T-cell (primary cell): ENCODE results near the gene RASL10B. TPM values are rescaled to one million over a fixed set of nuclear protein-coding genes. Genes with fewer than 3 reads are reported as not detected.

Experiments used
- ATAC-seq, 4 experiments: fragments of 200-7000 bp in 3 of 4; fragments of 150-1000 bp in 1 of 4; cut with Tn5 transposase; replicated peaks in 1 of 4; 1 replicate in 3 of 4; 2 replicates in 1 of 4; pipeline ENCODE4 v1.10.0; 2021; ENCODE audit warnings: moderate library complexity in 3 of 4, mild to moderate bottlenecking in 2 of 4, moderate number of reproducible peaks in 1 of 4
- CTCF ChIA-PET, 2 donors: fragments of 300-600 bp; sonication (Branson Sonifier 250); formaldehyde crosslinking; loops; one replicate each; lab custom pipeline; 2022; ENCODE audit warnings: antibody characterized with exemption in 2 of 2; lab: Charles Lee
- POLR2A ChIA-PET, 2 donors: fragments of 300-600 bp; sonication (Branson Sonifier 250); formaldehyde crosslinking; loops; one replicate each; lab custom pipeline; 2022; ENCODE audit warnings: antibody characterized with exemption in 2 of 2; lab: Charles Lee
- DNase-seq, 35 experiments: peaks; one replicate each; pipeline versions ENCODE4 v3.0.0 to v3.0.0-alpha.2; 2013 to 2023
- H3K27ac ChIP-seq: one replicate; pipeline ENCODE4 v1.5.1; 2013; ENCODE audit warnings: low read length
- H3K27me3 ChIP-seq, 2 experiments: replicated peaks in 1 of 2; 1 replicate in 1 of 2; 2 replicates in 1 of 2; pipeline versions ENCODE4 v1.6.1 to v1.7.0; 2013; ENCODE audit warnings: low read length in 1 of 2, mixed read lengths in 1 of 2; ENCODE audit not compliant: control insufficient read depth in 2 of 2, insufficient read depth in 2 of 2; ENCODE audit errors: extremely low read depth in 1 of 2
- H3K36me3 ChIP-seq, 2 donors: 1 replicate in 1 of 2; 2 replicates in 1 of 2; pipeline versions ENCODE4 v1.6.1 to v1.7.0; 2013; ENCODE audit warnings: low read length in 1 of 2; ENCODE audit not compliant: control insufficient read depth in 2 of 2, insufficient read depth in 1 of 2; ENCODE audit errors: extremely low read depth in 1 of 2
- H3K4me1 ChIP-seq, 2 experiments: 1 replicate in 1 of 2; 2 replicates in 1 of 2; pipeline versions ENCODE4 v1.6.1 to v1.7.0; 2013; ENCODE audit warnings: low read length in 2 of 2, mixed read lengths in 1 of 2; ENCODE audit not compliant: insufficient read depth in 2 of 2, control insufficient read depth in 1 of 2; ENCODE audit errors: extremely low read depth in 1 of 2
- H3K4me3 ChIP-seq, 2 donors: 1 replicate in 1 of 2; 2 replicates in 1 of 2; pipeline versions ENCODE4 v1.5.1 to v1.7.0; 2013; ENCODE audit warnings: mild to moderate bottlenecking in 2 of 2, low read length in 1 of 2, moderate library complexity in 1 of 2; ENCODE audit not compliant: control insufficient read depth in 1 of 2; ENCODE audit errors: extremely low read depth in 1 of 2
- H3K9me3 ChIP-seq: 2 replicates; pipeline ENCODE4 v1.7.0; 2013
- H3K27ac Mint-ChIP-seq, 2 donors: one replicate each; pipeline ENCODE4 v1.8.0; 2020 to 2021; ENCODE audit warnings: mild to moderate bottlenecking in 2 of 2, mixed read lengths in 2 of 2
- H3K27me3 Mint-ChIP-seq, 2 donors: one replicate each; pipeline ENCODE4 v1.8.0; 2021 to 2022; ENCODE audit warnings: mixed read lengths in 2 of 2
- H3K36me3 Mint-ChIP-seq: one replicate; pipeline ENCODE4 v1.8.0; 2021; ENCODE audit warnings: mixed read lengths
- H3K4me1 Mint-ChIP-seq, 3 donors: one replicate each; pipeline ENCODE4 v1.8.0; 2020 to 2022; ENCODE audit warnings: mixed read lengths in 3 of 3, mild to moderate bottlenecking in 1 of 3
- H3K4me3 Mint-ChIP-seq, 3 donors: one replicate each; pipeline ENCODE4 v1.8.0; 2020 to 2022; ENCODE audit warnings: mild to moderate bottlenecking in 3 of 3, mixed read lengths in 3 of 3, moderate library complexity in 3 of 3
- H3K9me3 Mint-ChIP-seq, 3 donors: one replicate each; pipeline ENCODE4 v1.8.0; 2020 to 2022; ENCODE audit warnings: mixed read lengths in 3 of 3
- WGBS: methylation state at CpG from one replicate; pipeline ENCODE4 v1.1.5; 2013; ENCODE audit warnings: missing lambda C conversion rate; ENCODE audit not compliant: insufficient coverage; 5-methylcytosine and 5-hydroxymethylcytosine counted together
- total RNA-seq, 35 experiments: library from RNA in 6 of 35; stranded (reverse) in 6 of 35; fragments of 120-200 nt in 1 of 35; gene quantifications; one replicate each; pipeline versions ENCODE4 v1.2.1 to v1.2.4 and lab custom pipeline; 2013 to 2026

The RASL10B gene
- total RNA-seq, 5 donors from 2014 or later (not counting 1 experiment from before 2014, with no cell fraction given): 0.38 to 0.56 (median 0.39) TPM

GRCh38 chr17:35769895-35770486 is 38.6 kb downstream of the RASL10B start:
- Mint-ChIP-seq H3K27ac (no peak overlapping the region), H3K36me3 (no peaks in the 10 kb centered on the region), H3K4me1 (peaks cover under 1 to 4% (median 3%) of the 10 kb centered on the region in 3 donors), H3K4me3 (no peak overlapping the region), H3K9me3 (no peaks in the 10 kb centered on the region), H3K27me3 (peaks cover 3 to 13% of the 10 kb centered on the region in 2 donors)
- no peaks in the 10 kb centered on the region for H3K9me3 ChIP-seq
- ATAC-seq (no peak), DNase-seq (no peak)
- H3K27ac ChIP-seq: no peak overlapping the region
- H3K4me1 ChIP-seq: peaks cover 0 to 4% of the 10 kb centered on the region in 2 experiments
- ChIA-PET CTCF (interaction anchor here (0.6 to 1.0 kb wide), 3 partner anchors 23 to 101 kb away, joined by 3 to 6 read pairs (median 3); partner anchors contain the start of gene TAF15 (in 1 of the 2)), POLR2A (no interaction called here)
- 96% methylated on average over 39 of the region's 48 CpGs for WGBS
- H3K36me3 ChIP-seq: no peaks in the 10 kb centered on the region
- peaks cover 0 to 23% of the 10 kb centered on the region in 2 experiments for H3K27me3 ChIP-seq
- no peak overlapping the region for H3K4me3 ChIP-seq

GRCh38 chr17:35773129-35773528 is 41.7 kb downstream of the RASL10B start:
- no peak overlapping the region for H3K27ac ChIP-seq
- ChIA-PET POLR2A (no interaction called here), CTCF (no interaction called here)
- no peak overlapping the region for H3K27ac Mint-ChIP-seq
- H3K27me3 ChIP-seq: peaks cover 0 to 30% of the 10 kb centered on the region in 2 experiments
- H3K9me3 ChIP-seq: no peaks in the 10 kb centered on the region
- H3K9me3 Mint-ChIP-seq: no peaks in the 10 kb centered on the region
- no peaks in the 10 kb centered on the region for H3K36me3 Mint-ChIP-seq
- no peak overlapping the region for H3K4me3 Mint-ChIP-seq
- peaks cover 3 to 9% of the 10 kb centered on the region in 2 donors for H3K27me3 Mint-ChIP-seq
- H3K4me1 ChIP-seq: no peaks in the 10 kb centered on the region
- WGBS: 67% methylated on average over 20 of the region's 20 CpGs
- H3K36me3 ChIP-seq: no peaks in the 10 kb centered on the region
- ATAC-seq (no peak), DNase-seq (no peak)
- no peak overlapping the region for H3K4me3 ChIP-seq
- no peaks in the 10 kb centered on the region for H3K4me1 Mint-ChIP-seq

- H3K36me3 Mint-ChIP-seq: no peaks in the 10 kb centered on the region
- Histone ChIP-seq H3K27ac (no peak overlapping the region), H3K27me3 (peaks cover 0 to 31% of the 10 kb centered on the region in 2 experiments), H3K4me1 (no peaks in the 10 kb centered on the region), H3K9me3 (no peaks in the 10 kb centered on the region), H3K36me3 (no peaks in the 10 kb centered on the region), H3K4me3 (no peak overlapping the region)
- H3K4me1 Mint-ChIP-seq: no peaks in the 10 kb centered on the region
- CTCF ChIA-PET: interaction anchor here in 1 of 2 donors (0.6 kb wide), 1 partner anchor 184 kb away, joined by 9 read pairs; no protein-coding TSS in a partner anchor
- no peak for ATAC-seq
- no peaks in the 10 kb centered on the region for H3K9me3 Mint-ChIP-seq
- H3K4me3 Mint-ChIP-seq: no peak overlapping the region
- 82% methylated on average over 7 of the region's 10 CpGs for WGBS
- peaks cover 3 to 14% of the 10 kb centered on the region in 2 donors for H3K27me3 Mint-ChIP-seq
- DNase-seq: no peak
- peak overlapping the region; percentile 8 to 57 for H3K27ac Mint-ChIP-seq
- POLR2A ChIA-PET: no interaction called here
These were observed 42.4 kb downstream of the RASL10B start for GRCh38 chr17:35773679-35774425.

GRCh38 chr17:35774499-35774898 is 43.1 kb downstream of the RASL10B start:
- no peaks in the 10 kb centered on the region for H3K36me3 ChIP-seq
- Mint-ChIP-seq H3K36me3 (no peaks in the 10 kb centered on the region), H3K27ac (no peak overlapping the region), H3K9me3 (no peaks in the 10 kb centered on the region), H3K27me3 (peaks cover 0 to 15% of the 10 kb centered on the region in 2 donors), H3K4me1 (no peaks in the 10 kb centered on the region), H3K4me3 (no peak overlapping the region)
- H3K27ac ChIP-seq: no peak overlapping the region
- no peaks in the 10 kb centered on the region for H3K4me1 ChIP-seq
- no peak for DNase-seq
- H3K4me3 ChIP-seq: no peak overlapping the region
- CTCF ChIA-PET: interaction anchor here in 1 of 2 donors (0.6 kb wide), 1 partner anchor 185 kb away, joined by 9 read pairs; no protein-coding TSS in a partner anchor
- POLR2A ChIA-PET: no interaction called here
- WGBS: 43% methylated on average over 1 of the region's 5 CpGs
- H3K9me3 ChIP-seq: no peaks in the 10 kb centered on the region
- H3K27me3 ChIP-seq: peaks cover 0 to 33% of the 10 kb centered on the region in 2 experiments
- ATAC-seq: no peak

GRCh38 chr17:35775039-35775438 is 43.6 kb downstream of the RASL10B start:
- H3K27me3 Mint-ChIP-seq: peaks cover 0 to 15% of the 10 kb centered on the region in 2 donors
- Histone ChIP-seq H3K4me3 (no peak overlapping the region), H3K36me3 (no peaks in the 10 kb centered on the region), H3K27me3 (peaks cover 0 to 31% of the 10 kb centered on the region in 2 experiments), H3K27ac (no peak overlapping the region), H3K4me1 (no peaks in the 10 kb centered on the region), H3K9me3 (no peaks in the 10 kb centered on the region)
- POLR2A ChIA-PET: no interaction called here
- no peak overlapping the region for H3K4me3 Mint-ChIP-seq
- peak overlapping the region in 1 of 2 donors; percentile 36 for H3K27ac Mint-ChIP-seq
- H3K4me1 Mint-ChIP-seq: no peaks in the 10 kb centered on the region
- no peak for ATAC-seq
- WGBS: 89% methylated on average over 4 of the region's 5 CpGs
- no peak for DNase-seq
- CTCF ChIA-PET: no interaction called here
- no peaks in the 10 kb centered on the region for H3K9me3 Mint-ChIP-seq
- H3K36me3 Mint-ChIP-seq: no peaks in the 10 kb centered on the region

GRCh38 chr17:35775583-35775982 is 44.1 kb downstream of the RASL10B start:
- Histone ChIP-seq H3K9me3 (no peaks in the 10 kb centered on the region), H3K27ac (no peak overlapping the region), H3K4me3 (no peak overlapping the region), H3K27me3 (peaks cover 0 to 34% of the 10 kb centered on the region in 2 experiments), H3K36me3 (no peaks in the 10 kb centered on the region), H3K4me1 (no peaks in the 10 kb centered on the region)
- H3K27ac Mint-ChIP-seq: no peak overlapping the region
- H3K27me3 Mint-ChIP-seq: peaks cover 0 to 15% of the 10 kb centered on the region in 2 donors
- no peak for DNase-seq
- H3K36me3 Mint-ChIP-seq: no peaks in the 10 kb centered on the region
- H3K4me1 Mint-ChIP-seq: no peaks in the 10 kb centered on the region
- CTCF ChIA-PET: no interaction called here
- no peak for ATAC-seq
- no peak overlapping the region for H3K4me3 Mint-ChIP-seq
- H3K9me3 Mint-ChIP-seq: no peaks in the 10 kb centered on the region
- 20% methylated on average over 1 of the region's 6 CpGs for WGBS
- POLR2A ChIA-PET: no interaction called here
